GM19240 (cell line): ENCODE results near the gene PLA2G6.
A peak's percentile ranks its signal among the peaks of the same experiment; 100 is the strongest.

ENCODE experiments used
- DNase-seq: peaks from one replicate; pipeline ENCODE4 v3.0.0; 2011; ENCODE audit warnings: low spot score; ENCODE audit not compliant: insufficient read length

PLA2G6 gene

GRCh38 chr22:38181453-38182200 lies at the start of gene PLA2G6:
TSS of gene PLA2G6 (minus strand) at chr22:38181830. CDS start at chr22:38169426, 12,404 bp downstream.
- peak; percentile 99 for DNase-seq

GRCh38 chr22:38230916-38231315 lies 49.3 kb upstream of the PLA2G6 start:
- DNase-seq = no peak

- DNase-seq = no peak
These were observed 48.6 kb upstream of the PLA2G6 start for GRCh38 chr22:38230108-38230825.

- no peak for DNase-seq
These were observed 47.5 kb upstream of the PLA2G6 start for GRCh38 chr22:38228873-38229740.

GRCh38 chr22:38228326-38228872 lies 46.8 kb upstream of the PLA2G6 start:
- DNase-seq = no peak

- DNase-seq = no peak
These were observed 45.4 kb upstream of the PLA2G6 start for GRCh38 chr22:38226853-38227649.

- DNase-seq = no peak
These were observed 41.8 kb upstream of the PLA2G6 start for GRCh38 chr22:38223289-38223960.

- DNase-seq = no peak
These were observed 41.1 kb upstream of the PLA2G6 start for GRCh38 chr22:38222797-38223119.

GRCh38 chr22:38221908-38222796 lies 40.5 kb upstream of the PLA2G6 start:
- no peak for DNase-seq

GRCh38 chr22:38221407-38221806 lies 39.8 kb upstream of the PLA2G6 start:
- no peak for DNase-seq

- DNase-seq = no peak
These were observed 39.2 kb upstream of the PLA2G6 start for GRCh38 chr22:38220653-38221386.

GRCh38 chr22:38220163-38220562 lies 38.5 kb upstream of the PLA2G6 start:
- no peak for DNase-seq

GRCh38 chr22:38219632-38220031 lies 38.0 kb upstream of the PLA2G6 start:
- DNase-seq = no peak

GRCh38 chr22:38218661-38219622 lies 37.3 kb upstream of the PLA2G6 start:
- no peak for DNase-seq

- DNase-seq = no peak
These were observed 33.8 kb upstream of the PLA2G6 start for GRCh38 chr22:38215156-38216038.

- DNase-seq = no peak
These were observed 32.8 kb upstream of the PLA2G6 start for GRCh38 chr22:38214302-38215056.
